Left ventricle myocardium superior (tissue), 1 donor: Measurements from ENCODE around the gene GNRHR. TPM values are rescaled to one million over a fixed set of nuclear protein-coding genes. Genes with fewer than 3 reads are reported as not detected.
"Not testable (repeated sequence)": the region's sequence is repeated elsewhere in the genome, so short reads cannot be mapped to it uniquely, and the experiment has no call there.

ENCODE experiments used
- ATAC-seq: fragments of 200-7000 bp; cut with Tn5 transposase; one replicate; pipeline ENCODE4 v1.9.1; 2020; ENCODE audit warnings: mild to moderate bottlenecking, moderate library complexity
- DNase-seq: peaks from one replicate; pipeline ENCODE4 v3.0.0-alpha.2; 2020
- intact Hi-C: fragments of 100-400 bp; cut with micrococcal nuclease; formaldehyde crosslinking; loops from one replicate; pipeline ENCODE4 v1.11.0; 2022
- total RNA-seq: library from RNA; stranded (reverse); fragmentation: NEBNext Ultra II Directional; extraction: Animal tissue kit (Norgen Biotek cat#: 25700); gene quantifications from one replicate; pipeline ENCODE4 v1.2.1, GENCODE V29; 2021
- donor health status: DM: no; HTN: yes; CAD: no; lungs with severe emphysema.

The GNRHR gene
- total RNA-seq, 1 donor from 2014 or later, result not detected

- no peak for ATAC-seq
- no peak for DNase-seq
- intact Hi-C loops, result no loop called here
These were observed 18.9 kb downstream of the GNRHR start for GRCh38 chr4:67735325-67735724.

DNA sequence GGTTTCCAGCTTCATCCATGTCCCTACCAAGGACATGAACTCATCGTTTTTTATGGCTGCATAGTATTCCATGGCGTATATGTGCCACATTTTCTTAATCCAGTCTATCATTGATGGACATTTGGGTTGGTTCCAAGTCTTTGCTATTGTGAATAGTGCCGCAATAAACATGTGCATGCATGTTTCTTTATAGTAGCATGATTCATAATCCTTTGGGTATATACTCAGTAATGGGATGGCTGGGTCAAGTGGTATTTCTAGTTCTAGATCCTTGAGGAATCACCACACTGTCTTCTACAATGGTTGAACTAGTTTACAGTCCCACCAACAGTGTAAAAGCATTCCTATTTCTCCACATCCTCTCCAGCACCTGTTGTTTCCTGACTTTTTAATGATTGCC is 23.7 kb downstream of the GNRHR start:
- intact Hi-C loops, ATAC-seq, DNase-seq: not testable (repeated sequence)

DNA sequence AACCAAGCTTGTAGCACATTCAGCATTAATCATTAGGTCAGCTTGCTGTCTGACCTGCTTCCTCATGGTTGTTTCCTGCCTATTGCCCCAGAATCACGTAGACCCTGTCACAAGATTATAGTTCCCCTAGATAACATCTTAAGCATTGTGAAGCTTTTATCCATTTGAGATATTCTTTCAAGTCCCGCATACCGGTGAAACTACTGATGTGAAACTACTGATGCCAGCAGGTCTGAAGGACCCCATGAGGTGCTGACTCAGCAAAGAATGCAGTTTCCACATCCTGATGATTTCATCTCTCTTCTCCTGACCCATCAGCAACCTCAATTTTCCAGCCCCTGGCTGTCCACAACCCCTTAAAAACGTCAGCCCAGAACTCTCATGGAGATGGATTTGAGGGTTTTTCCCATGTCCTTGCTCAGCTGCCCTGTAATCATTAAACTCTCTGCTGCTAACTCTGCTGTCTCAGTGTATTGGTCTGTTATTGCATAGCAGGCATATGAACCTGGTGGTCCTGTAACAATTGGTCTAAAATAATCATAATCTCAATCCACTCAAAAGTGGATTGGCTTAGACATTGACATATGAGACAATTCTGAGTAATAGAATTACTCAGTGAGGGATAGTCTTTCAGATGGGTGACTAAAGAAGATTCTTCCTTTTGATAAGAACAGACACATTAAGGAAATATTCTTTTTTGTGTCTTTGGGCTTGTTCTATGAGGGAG is 26.9 kb downstream of the GNRHR start:
- intact Hi-C loops, result no loop called here
- no peak for DNase-seq
- ATAC-seq, result no peak

GRCh38 chr4:67725981-67726380 is 28.2 kb downstream of the GNRHR start:
- intact Hi-C loops, result no loop called here
- ATAC-seq, result no peak
- DNase-seq, result no peak

DNA sequence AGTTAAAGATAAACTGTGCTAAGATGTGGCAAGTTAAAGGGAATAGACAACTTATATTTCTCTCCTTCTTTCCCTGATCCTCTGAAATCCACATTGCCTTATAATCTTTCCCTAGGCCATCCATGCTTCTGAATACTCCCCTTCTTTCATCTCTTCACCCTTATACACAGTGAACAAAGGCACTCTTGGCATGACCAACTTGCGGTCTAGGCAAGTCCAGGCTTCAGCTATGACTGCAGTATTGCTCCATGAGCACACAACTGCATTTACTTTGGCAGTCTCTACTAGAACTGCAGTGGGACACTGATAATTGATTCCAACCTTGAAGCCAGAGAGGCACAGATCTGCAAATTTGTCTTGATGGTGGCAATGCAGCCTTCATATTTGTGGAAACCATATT is 29.1 kb downstream of the GNRHR start:
- intact Hi-C loops, result no loop called here
- DNase-seq, result no peak
- no peak for ATAC-seq

- ATAC-seq, result no peak
- intact Hi-C loops, result no loop called here
These were observed 30.2 kb downstream of the GNRHR start for GRCh38 chr4:67723949-67724348.

DNA sequence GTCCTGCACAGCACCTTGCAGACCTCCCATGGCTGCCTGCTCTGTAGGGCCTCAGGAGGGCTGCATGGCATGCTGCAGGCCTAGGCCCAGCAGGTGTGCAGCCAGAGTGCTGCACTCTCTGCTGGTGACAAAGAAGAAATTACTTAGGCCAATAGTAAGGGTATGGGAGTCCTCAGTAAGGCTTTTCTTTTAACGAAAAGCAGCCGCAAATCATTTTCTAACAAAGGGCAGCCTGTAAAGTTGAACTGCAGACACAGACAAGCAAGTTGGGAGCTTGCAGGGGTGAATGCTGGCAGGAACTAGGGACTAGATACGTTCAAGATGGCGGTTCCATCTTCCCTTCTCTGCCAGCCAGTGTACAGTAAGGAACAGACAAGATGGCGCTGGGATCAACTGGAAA is 30.8 kb downstream of the GNRHR start:
- ATAC-seq (no peak), DNase-seq (no peak)
- intact Hi-C loops, result no loop called here

More at GRCh38 chr4:67723949-67724348, 30.2 kb downstream of the GNRHR start:
- no peak for DNase-seq

GRCh38 chr4:67721770-67722597 is 32.2 kb downstream of the GNRHR start:
- DNase-seq, result no peak
- no peak for ATAC-seq
- intact Hi-C loops, result no loop called here

DNA sequence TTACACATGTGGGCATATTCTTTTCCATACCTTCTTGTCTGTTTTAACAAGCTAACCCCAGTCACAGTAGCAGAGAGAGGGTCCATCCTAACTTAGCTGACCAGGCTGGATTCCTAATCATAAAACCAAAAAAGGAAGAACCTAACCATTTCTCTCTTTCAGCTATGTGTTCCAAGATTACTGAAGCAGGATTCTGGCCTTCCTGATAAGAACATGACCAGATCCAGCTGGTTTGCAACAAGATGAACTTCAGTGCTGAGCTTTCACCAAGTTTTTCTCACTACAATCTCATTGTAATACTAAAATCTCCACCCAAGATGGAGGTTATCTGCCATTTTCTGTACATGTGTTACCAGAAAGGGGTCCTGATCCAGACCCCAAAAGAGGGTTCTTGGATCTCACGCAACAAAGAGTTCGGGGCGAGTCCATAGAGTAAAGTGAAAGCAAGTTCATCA is 32.8 kb downstream of the GNRHR start:
- ATAC-seq (no peak), DNase-seq (no peak)
- intact Hi-C loops, result no loop called here

GRCh38 chr4:67719953-67720617 is 34.1 kb downstream of the GNRHR start:
- DNase-seq (no peak), ATAC-seq (no peak)
- intact Hi-C loops, result no loop called here

GRCh38 chr4:67718848-67719247 is 35.3 kb downstream of the GNRHR start:
- DNase-seq (no peak), ATAC-seq (no peak)
- intact Hi-C loops, result no loop called here

GRCh38 chr4:67717586-67717985 is 36.6 kb downstream of the GNRHR start:
- no peak for ATAC-seq
- intact Hi-C loops, result no loop called here

DNA sequence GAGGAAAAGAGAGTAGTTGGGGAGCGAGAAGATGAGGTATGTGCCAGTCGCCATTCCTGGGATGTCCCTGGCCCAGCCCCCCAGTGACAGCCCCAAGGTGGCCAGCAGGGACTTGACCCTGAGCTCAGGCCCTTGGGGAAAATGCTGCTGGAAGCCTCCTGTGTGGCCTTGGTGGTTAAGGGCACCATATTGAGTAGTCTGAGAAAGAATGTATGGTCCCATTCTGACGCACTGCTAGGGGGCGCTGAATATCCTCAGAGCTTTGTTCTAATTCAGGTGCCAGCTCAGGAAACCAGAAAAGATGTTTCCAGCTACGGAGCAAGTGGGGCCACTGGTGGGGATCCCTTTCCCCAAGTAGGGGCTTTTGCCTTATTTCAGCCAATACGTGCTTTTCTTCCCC is 39.2 kb downstream of the GNRHR start:
- intact Hi-C loops, result no loop called here
- no peak for DNase-seq
- no peak for ATAC-seq

More at GRCh38 chr4:67717586-67717985, 36.6 kb downstream of the GNRHR start:
- no peak for DNase-seq

DNA sequence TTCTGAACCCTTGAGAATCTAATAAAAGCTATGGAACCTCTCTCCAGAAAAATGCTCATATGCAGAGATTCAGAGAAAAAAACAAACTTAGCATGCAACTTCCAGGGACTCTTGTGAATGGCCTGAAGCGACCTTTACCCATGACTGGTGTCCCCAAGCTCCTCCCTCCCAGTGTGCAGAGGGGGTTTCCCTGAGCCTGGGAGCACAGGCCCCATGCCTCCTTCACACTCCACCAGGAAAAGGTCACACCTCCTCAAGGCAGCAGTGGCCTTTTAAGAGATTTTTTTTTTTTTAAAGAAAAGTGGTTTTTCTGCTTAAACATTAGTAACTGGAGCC is 40.0 kb downstream of the GNRHR start:
- no peak for ATAC-seq
- no peak for DNase-seq
- intact Hi-C loops, result no loop called here

GRCh38 chr4:67713529-67714247 is 40.5 kb downstream of the GNRHR start:
- peak; percentile 32 for ATAC-seq
- DNase-seq, result no peak
- intact Hi-C loops, result no loop called here

GRCh38 chr4:67712650-67713528 is 41.3 kb downstream of the GNRHR start:
- intact Hi-C loops, result no loop called here
- ATAC-seq (peak; percentile 12), DNase-seq (no peak)

DNA sequence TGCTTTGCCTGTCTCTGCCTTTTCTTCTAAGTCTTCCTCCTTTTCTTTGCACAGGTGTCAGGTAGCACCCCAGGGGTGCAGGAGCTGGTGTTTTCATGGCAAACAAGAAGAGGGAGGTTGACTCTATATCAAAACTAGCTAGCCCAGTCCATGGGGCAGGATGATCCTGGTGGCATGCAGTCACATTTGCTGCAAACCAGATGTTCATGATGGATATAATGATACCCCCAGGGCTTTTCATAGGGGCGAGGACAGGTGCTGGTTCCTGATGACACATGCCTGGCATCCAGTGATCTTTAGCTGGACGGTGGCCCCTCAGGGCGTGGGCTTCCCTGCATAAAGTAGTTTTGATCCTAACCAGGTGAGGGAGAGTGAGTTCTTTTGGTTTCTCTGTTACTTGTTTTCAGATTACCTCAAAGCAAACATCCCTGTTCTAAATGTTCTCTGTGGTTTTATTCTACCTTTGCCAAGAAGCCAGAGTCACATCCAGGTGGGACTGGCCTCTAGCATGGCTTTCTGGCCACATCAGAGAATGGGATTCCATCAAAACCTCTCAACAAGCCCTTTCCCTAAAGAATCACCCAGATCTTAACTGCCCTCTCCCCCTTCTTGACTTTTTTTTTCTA is 42.1 kb downstream of the GNRHR start:
- DNase-seq (no peak), ATAC-seq (no peak)
- intact Hi-C loops, result no loop called here

DNA sequence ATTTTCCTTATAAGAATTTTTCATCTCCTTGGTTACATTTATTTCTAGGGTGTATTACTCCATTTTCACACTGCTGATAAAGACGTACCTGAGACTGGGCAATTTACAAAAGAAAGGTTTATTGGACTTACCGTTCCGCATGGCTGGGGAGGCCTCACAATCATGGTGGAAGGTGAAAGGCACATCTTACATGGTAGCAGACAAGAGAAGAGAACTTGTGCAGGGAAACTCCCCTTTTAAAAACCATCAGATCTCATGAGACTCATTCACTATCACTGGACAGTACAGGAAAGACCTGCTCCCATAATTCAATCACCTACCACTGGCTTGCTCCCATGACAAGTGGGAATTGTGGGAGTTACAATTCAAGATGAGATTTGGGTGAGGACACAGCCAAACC is 47.5 kb downstream of the GNRHR start:
- ATAC-seq, DNase-seq, intact Hi-C loops: not testable (repeated sequence)
